HG03442 (cell line): ENCODE results near the gene HPSE.

Experiments
- ATAC-seq: cut with Tn5 transposase; IDR thresholded peaks from one replicate; pipeline ENCODE4 v1.9.1; 2021; ENCODE audit warnings: mild to moderate bottlenecking, moderate library complexity; ENCODE audit not compliant: unreplicated experiment

HPSE gene

DNA sequence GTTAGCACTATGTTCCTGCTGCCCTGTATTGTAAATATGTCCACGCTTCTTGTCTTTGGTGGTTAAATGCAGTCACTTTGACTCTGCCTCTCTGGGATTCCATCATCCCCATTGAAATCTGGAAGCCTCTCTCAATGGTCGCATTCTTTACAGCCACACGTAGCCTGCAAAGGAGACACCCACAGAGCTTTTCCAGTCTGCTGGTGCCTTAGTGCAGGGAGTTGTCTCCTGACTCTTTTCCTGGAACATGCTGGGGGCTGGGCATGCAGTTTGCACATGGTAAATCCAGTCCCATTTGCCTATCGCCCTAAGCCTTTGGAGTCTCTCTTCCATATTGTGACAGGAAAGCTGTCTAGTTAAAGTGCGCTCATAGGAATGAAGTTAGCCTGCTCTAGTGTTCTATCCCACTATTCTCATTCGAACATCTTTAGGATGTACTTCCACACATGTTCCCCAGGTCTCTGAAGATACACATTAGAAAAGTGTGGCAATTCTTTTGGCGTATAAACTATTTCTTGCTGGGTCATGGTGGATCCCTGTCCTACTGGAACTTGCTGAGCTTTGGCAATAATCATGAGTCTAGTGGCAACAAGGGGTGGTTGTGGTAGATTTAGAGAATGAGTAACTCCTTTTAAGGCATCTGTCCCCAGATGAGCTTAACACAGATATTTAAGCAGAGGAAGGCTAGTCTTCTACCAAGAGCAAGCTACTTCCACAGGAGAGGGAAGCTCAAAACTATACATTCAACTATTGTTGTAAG is 83.8 kb downstream of the HPSE start:
- ATAC-seq: no peak

DNA sequence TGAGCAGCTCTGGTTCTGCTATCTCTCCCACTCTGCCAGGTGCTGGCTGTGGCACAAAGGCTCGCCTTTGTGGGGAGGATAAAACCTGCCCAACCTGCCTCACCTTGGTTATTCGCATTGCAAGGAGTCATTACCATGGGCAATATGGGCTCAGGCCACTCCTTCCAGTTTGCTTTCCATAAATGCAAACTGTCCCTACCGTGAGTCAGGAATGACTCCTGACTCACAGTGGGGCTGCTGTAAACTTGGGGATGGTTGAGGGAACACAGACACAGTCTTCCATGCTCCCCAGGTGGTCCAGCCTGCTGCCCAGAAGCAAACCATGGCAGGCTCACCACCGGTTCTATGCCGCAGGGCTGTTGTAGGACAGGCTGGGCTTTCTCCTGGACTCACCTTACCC is 86.2 kb downstream of the HPSE start:
- no peak for ATAC-seq

DNA sequence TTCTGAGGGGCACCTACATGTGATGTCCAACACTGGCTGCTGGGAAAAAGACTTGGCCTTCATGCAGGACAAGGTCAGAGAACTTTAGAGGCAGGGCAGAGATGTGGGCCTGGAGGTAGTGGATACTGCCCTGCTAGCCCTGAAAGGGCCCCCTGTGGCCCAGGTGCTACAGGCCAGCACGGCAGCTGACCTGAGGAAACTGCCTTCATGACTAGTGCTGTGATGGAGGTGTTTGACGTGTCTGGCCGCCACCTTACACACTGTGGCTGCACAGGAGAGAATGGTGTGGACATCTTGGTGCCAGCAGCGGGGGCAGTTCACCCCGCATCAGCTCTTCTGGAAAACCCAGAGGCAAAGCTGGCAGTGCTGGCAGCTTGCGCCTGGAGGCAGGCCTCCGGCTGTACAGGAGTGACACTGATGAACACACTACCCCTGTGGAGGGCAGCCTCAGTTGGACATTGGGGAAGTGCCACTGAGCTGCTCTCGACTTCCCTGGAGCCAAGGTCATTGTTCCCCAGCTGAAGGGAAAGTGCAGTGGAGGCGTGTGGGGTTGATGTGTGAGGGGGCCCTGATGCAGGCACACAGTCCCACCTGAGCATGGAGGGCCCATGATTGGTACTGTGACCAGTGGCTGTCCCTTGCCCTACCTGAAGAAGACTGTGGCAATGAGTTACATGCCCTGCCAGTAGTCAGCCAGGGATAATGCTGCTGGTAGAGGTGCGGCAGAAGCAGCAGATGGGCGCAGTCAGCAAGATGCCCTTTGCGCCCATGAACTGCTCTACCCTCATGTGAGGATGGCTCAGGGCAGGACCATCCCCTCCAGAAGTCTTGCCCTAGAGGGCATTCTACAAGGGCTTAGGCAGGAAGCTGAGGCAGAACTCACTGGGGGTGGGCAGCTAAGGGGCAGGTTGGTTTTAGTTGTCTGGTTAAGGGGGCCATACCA is 87.0 kb downstream of the HPSE start:
- ATAC-seq: no peak
